HFF-Myc (cell line): ENCODE results near the gene MAST4.

Experiments used
- DNase-seq: peaks from one replicate; pipeline ENCODE4 v3.0.0-alpha.2; 2011; ENCODE audit warnings: low read depth; ENCODE audit errors: extremely low read depth
- H3K4me3 ChIP-seq: replicated peaks from 2 replicates; pipeline ENCODE4 v1.5.1; 2011; ENCODE audit warnings: low read depth, mild to moderate bottlenecking, control low read depth, low read length
- TF ChIP-seq, protein P1 (sequence below): IDR thresholded peaks from 2 replicates; pipeline ENCODE4 v1.5.1; 2012; ENCODE audit warnings: mild to moderate bottlenecking, low read depth, low read length, control low read depth; ENCODE audit errors: missing control alignments

MAST4 gene

DNA sequence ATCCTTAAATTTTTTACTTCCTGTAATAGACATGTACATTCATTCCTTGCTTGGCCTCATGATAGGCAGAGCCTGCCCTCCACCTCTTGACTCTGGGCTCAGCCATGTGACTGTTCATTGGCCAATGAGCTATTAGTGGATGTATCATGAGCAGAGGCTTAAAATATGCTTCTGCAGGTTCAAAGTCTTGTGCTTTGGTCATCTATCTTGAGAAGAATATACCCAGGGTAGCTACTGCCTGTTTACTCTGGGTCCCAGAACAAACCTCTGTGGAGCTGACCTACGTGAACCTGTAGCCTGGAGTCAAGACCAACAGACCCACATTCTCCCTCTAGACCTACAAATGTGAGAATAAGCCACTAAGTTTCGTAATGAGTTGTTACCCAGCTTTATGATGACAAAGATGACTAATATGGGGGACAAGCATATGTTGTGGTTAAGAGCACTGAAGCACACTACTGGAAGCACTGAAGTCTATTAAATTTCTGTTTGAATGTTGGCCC, 244.4 kb downstream of the MAST4 start:
- DNase-seq, result no peak
- TF ChIP-seq, protein P1, sequence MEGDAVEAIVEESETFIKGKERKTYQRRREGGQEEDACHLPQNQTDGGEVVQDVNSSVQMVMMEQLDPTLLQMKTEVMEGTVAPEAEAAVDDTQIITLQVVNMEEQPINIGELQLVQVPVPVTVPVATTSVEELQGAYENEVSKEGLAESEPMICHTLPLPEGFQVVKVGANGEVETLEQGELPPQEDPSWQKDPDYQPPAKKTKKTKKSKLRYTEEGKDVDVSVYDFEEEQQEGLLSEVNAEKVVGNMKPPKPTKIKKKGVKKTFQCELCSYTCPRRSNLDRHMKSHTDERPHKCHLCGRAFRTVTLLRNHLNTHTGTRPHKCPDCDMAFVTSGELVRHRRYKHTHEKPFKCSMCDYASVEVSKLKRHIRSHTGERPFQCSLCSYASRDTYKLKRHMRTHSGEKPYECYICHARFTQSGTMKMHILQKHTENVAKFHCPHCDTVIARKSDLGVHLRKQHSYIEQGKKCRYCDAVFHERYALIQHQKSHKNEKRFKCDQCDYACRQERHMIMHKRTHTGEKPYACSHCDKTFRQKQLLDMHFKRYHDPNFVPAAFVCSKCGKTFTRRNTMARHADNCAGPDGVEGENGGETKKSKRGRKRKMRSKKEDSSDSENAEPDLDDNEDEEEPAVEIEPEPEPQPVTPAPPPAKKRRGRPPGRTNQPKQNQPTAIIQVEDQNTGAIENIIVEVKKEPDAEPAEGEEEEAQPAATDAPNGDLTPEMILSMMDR, result no peak

DNA sequence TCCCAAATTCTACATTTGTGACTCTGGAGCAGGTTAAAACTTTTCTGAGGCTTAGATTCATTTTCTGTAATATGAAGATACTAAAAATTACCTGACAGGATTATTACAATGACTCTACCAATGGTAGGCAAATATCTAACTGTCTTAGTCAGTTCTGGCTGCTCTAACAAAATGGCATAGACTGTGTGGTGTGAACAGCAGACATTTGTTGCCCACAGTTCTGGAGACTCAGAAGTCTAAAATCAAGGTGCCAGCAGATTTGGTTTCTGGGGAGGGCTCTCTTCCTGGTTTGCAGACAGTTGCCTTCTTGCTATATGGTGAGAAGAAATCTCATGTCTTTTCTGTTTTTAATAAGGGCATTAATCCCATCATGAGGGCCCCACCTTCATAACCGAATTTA, 245.1 kb downstream of the MAST4 start:
- TF ChIP-seq, protein P1, result no peak
- no peak for DNase-seq
- no peak overlapping the region for H3K4me3 ChIP-seq

More for the DNA sequence above, 244.4 kb downstream of the MAST4 start:
- H3K4me3 ChIP-seq, result no peak overlapping the region

DNA sequence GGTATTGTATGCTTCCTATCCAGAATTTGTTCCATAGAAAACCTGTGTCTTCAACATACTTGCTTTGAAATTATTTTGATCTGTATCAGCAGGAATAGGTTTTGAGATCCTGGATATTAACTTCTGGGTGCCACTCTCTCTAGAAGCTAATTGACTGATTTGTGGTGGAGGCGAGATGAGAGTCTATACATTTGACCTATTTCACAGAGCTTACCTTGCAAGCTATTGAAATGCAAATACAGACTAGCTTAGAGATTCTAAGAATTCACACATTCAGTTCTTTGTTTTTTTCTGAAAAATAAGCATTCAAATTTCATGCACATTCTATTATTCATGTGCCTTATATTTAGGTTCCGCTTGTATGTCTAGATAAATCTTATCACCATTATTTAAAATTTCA, 246.3 kb downstream of the MAST4 start:
- TF ChIP-seq, protein P1, result no peak
- no peak for DNase-seq
- no peak overlapping the region for H3K4me3 ChIP-seq

DNA sequence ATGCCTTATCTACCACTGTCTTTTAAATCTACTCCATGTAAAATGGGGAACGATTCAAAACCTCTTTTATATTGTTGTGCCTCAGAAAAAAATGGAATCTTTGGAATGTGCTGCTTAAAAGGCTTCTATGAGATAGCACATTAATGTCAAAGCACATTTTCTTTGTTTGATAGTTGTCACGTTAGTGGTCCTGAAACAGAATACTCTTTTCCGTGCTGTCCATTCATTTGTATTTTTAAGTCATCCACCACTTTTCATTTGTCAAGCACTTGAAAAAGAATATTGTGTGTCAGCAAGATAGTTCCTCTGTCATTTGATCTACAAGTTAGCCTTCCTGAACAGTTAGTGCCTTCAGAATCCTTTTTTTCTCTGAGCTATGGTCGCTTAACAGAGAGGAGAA, 246.9 kb downstream of the MAST4 start:
- H3K4me3 ChIP-seq, result no peak overlapping the region
- TF ChIP-seq, protein P1, result no peak
- no peak for DNase-seq

DNA sequence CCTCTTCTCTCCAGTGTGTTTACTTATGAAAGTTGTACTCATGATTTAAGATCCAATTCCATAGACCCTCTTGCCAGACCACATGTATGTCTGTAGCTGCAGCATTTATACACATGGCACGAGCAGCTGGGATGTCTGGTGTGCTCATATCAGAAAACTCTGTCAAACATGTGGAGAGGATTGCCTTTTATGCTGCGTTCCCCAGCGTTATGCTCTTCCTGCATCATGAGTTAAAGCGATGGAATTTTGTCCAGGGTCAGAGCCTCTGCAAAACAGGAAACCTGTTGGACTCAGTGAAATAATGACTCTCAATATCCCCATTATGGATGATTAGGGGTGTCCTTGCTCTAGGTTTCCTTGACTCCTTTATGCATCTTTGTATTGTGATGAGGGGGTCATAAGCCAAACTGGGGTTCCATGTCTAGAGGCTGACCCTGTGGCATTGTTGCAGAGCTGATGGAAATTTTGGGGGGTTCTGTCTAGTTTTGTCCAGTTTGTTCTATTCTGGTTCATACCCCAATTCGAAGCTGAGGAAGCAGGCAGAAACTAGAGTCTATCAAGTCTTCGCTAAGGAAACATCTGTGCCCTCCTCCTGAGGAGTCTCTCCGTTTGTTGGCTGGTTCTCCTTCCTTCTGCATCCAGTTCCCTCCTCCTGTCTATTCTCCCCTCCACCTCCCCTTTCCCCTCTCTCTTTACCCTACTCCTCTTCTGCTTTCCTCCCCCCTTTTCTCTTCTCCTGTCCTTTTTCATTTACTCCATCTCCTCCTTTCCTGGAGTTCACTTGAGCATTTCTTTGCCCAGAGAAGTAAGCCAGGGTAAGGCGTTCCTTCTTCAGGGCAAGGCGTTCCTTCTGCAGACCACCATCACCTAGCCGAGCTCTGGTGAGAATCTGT, 252.8 kb downstream of the MAST4 start:
- TF ChIP-seq, protein P1, result no peak
- peak; percentile 26 for DNase-seq
- no peak overlapping the region for H3K4me3 ChIP-seq

DNA sequence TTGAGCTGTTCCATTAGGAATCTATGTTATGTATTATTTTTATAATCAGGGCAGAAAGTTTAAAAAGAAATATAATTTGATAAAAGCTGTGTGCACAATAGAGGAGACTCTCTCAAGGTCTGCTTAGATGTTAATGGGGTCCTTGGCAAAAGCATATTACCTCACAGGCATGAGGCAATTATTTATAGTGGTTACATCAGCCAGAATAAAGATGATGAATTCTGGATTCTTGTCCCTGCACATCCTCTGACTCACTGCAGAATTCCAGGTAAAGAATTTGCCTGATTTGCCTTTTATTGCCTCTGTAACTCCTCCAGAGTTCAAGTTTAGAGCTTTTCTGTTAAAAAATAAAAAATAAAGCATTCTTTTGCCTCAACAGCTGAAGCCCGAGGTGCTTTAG, 253.6 kb downstream of the MAST4 start:
- no peak overlapping the region for H3K4me3 ChIP-seq
- DNase-seq, result no peak
- TF ChIP-seq, protein P1, result no peak
